ENCODE data around the gene OBSCN.

OBSCN gene

GRCh38 chr1:228170666-228171065 lies 37.2 kb upstream of the OBSCN start:
- DNase-seq = no peak

DNA sequence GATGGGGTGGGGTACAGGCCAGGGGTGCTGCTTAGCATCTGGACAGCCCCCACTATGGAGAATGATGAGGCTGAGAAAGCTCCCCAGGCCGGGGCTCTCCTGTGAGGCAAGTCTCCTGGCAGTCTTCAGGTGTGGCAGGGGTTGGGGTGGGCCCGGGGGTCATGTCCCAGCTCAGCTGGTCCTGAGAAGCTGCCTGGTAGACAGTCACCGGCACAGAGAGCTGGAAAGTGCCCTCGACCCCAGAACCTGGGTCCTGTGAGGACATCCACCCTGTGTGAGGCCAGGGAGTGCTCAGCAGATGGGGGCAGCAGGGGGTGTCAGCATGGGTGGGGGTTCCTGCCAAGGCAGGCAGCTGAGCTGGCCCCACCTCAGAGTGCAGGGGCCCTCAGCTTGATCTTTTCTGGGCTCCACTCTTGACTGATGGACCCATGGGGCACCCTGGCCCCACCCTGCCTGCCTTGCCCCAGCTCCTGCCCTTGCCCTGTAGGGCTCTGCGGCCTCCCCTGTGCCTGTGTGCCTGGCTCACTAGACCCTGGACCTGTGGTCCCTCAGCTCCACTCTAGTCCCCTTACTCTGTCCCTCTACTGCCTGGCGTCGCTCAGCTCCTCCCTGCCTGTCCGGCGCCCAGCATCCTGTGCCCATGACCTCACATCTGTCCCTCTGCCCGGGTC lies 36.5 kb upstream of the OBSCN start:
- DNase-seq = no peak

DNA sequence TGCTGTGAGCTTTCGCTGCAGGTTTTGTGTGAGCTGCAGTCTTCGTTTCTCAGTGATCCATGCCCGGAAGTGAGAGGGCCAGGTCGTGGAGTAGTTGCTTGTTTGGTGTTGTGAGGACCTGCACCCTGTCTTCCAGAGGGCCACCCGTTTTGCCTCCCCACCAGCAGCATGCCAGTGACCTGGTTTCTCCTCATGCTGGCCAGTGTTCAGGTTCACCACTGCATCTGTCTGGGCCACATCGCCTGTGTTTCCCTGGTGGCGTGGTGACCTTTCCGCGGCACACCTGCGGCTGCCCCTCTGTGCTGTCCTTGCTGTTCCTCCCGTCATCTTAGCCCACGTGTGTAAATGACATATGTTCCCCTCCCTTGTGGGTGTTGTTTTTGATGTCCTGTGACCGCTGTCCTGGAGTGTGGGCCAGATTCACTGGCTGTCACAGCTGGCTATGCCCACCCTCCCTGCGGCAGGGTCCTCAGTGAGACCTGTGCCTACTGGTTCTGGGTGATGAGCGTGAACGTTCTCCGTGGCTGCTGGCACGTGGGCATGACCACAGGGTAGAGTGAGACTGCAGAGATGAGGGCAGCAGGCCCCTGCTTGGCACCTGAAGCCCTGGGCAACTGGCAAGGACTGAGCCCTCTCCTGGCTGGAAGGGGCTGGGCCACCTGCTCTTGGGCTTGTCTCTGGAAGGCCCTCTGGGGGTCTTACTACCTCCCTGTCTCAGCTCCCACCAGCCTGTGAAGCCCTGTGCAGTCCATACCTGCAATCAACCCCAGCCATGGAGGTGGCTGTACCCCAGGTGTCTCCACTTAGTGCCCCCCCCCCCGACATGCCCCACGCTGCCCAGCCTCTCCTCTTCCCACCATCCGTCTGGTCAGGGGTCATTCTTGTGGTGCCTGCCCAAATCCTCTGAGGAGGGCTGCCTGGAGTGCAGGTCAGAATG lies 35.0 kb upstream of the OBSCN start:
- no peak for DNase-seq

DNA sequence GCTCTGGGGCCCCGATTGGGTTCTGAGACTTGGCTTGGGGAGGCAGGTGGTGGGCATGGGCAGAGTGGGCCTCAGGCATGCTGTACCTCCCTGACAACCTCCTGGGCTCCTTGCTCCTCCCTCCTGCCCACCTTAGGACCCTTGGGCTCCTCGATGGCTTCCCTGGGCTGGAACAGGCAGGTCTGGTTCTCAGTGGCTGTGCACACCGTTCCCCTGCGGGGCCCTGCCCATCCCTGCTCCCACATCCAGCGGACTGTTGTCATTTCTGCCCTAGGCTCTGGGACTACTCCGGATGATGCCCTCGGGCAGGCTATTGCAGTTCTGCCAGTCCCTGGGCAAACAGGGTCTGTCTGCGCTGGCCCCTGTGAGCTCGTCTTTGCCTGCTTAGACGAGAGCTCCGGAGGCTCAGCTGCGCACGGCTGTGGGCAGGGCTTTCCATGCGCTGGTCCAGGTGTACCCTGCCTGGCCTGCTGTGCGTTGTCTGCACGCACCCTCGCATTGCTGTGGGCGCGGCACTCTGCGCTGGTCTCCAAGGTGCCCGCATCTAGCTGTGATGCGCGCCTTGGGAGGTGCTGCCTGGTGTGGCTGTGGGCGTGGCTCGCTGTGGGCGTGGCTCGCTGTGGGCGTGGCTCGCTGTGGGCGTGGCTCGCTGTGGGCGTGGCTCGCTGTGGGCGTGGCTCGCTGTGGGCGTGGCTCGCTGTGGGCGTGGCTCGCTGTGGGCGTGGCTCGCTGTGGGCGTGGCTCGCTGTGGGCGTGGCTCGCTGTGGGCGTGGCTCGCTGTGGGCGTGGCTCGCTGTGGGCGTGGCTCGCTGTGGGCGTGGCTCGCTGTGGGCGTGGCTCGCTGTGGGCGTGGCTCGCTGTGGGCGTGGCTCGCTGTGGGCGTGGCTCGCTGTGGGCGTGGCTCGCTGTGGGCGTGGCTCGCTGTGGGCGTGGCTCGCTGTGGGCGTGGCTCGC lies 34.0 kb upstream of the OBSCN start:
- DNase-seq = peak; percentile 27

GRCh38 chr1:228174482-228175315 lies 33.1 kb upstream of the OBSCN start:
- peak; percentile 39 for DNase-seq

- DNase-seq = no peak
These were observed 32.4 kb upstream of the OBSCN start for GRCh38 chr1:228175316-228176023.

DNA sequence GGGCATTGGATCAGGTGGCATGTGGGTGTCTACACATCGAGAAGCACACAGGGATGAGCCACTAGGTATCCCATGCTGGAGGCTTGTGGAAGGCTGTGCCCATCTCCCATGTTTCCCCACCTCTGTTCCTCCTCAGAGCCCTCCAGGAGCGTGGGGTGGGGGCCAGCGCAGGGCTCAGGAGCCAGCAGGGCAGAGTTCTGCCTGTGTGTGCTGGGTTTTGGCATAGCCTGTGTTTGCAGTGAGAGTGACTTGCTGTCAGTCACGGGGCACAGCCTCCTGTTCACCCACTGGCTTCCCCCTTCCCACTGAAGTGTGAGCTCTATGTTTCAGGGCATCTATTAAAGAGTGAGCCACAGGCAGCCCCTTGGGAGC lies 31.8 kb upstream of the OBSCN start:
- no peak for DNase-seq

GRCh38 chr1:228176461-228177182 lies 31.2 kb upstream of the OBSCN start:
- DNase-seq = no peak

- no peak for DNase-seq
These were observed 30.7 kb upstream of the OBSCN start for GRCh38 chr1:228177183-228177475.

- DNase-seq = no peak
These were observed 29.8 kb upstream of the OBSCN start for GRCh38 chr1:228177721-228178710.

- no peak for DNase-seq
These were observed 28.8 kb upstream of the OBSCN start for GRCh38 chr1:228178737-228179684.

DNA sequence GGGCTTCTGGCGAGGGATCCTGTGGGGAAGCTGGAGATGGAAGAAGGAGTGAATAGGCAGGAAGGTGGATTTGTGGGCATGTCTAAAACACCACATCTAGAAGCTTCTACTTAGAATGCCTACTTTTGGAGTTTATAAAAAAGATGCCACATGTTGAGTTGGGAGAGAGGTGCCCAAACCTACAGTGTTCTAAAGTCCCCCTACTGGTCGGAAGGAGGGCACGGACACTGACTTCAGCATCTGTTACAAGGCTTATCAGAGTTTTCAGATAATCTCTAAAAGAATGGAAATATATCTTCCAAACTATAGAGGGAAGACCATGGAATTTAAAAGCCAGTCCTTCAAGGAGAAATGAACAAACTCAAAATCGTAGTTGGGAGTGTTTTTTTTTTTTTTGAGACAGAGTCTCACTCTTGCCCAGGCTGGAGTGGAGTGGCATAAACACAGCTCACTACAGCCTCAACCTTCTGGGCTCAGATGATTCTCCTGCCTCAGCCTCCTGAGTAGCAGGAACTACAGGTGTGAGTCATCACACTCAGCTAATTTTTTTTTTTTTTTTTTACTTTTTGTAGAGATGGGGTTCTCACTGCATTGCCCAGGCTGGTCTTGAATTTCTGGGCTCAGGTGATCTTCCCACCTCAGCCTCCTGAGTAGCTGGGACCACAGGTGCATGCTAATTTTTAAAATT lies 27.4 kb upstream of the OBSCN start:
- DNase-seq = no peak

- DNase-seq = no peak
These were observed 26.7 kb upstream of the OBSCN start for GRCh38 chr1:228180959-228181644.

DNA sequence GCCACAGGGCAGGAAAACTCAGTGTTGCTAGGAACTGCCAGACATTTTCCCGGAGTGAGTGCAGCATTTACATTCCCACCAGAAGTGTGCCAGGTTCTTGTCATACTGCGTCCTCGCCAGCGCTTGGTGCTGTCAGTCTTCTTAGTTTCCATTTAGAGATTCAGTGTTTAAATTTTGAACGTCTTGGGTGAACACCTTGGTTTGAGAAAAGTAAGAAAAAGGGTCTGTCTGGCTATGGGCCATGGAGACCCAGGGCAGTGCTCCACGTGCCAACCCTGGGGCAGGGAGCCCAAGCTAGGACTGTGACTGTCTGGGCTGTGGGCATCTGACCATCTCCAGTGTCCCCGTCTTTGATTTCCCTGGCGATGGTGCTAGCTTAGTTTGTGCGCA lies 26.2 kb upstream of the OBSCN start:
- no peak for DNase-seq

GRCh38 chr1:228182296-228183030 lies 25.4 kb upstream of the OBSCN start:
- DNase-seq = no peak

GRCh38 chr1:228184152-228184551 lies 23.7 kb upstream of the OBSCN start:
- no peak for DNase-seq

- DNase-seq = peak; percentile 62
These were observed 22.2 kb upstream of the OBSCN start for GRCh38 chr1:228185641-228185965.

All from T-helper 9 cell (primary cell).